HG02678 (cell line): Measurements from ENCODE around the gene CYP11A1.

ENCODE experiments used
- ATAC-seq: cut with Tn5 transposase; IDR thresholded peaks from one replicate; pipeline ENCODE4 v1.9.1; 2021; ENCODE audit warnings: mild to moderate bottlenecking, moderate library complexity; ENCODE audit not compliant: unreplicated experiment

Gene CYP11A1

GRCh38 chr15:74389241-74390048 is 22.0 kb upstream of the CYP11A1 start:
- ATAC-seq = no peak

DNA sequence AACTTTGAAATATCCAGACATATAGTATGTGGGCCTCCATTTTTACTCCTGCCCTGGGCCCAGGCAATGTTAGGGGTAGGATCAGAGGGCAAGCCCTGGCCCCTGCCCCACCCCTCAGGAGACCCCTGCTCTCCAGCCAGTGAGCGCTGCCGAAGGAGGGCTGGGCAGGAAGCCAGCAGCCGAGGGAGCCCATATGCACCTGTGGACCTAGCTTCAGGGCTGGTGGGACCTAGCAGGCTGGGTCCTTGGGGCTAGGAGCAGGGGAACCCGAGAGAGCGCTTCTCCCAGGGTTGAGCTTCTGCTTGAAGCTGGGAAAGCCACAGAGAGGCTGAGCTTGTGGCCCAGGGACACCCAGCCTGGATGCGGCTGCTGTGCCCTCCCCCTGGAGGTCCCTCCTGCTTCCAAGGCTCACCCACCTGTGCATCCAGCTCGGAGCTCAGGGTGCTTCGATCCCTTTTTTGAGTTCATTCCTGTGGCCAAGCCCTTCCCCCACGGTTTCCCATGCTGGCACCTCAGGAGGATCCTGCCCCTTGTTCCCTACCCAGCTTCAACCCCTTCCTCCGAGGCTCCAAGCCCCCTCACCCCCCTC is 21.0 kb upstream of the CYP11A1 start:
- no peak for ATAC-seq

- no peak for ATAC-seq
Observed at GRCh38 chr15:74387621-74388362, 20.3 kb upstream of the CYP11A1 start.

GRCh38 chr15:74387141-74387541 is 19.7 kb upstream of the CYP11A1 start:
- no peak for ATAC-seq

- ATAC-seq = no peak
Observed at GRCh38 chr15:74386496-74387140, 19.2 kb upstream of the CYP11A1 start.

DNA sequence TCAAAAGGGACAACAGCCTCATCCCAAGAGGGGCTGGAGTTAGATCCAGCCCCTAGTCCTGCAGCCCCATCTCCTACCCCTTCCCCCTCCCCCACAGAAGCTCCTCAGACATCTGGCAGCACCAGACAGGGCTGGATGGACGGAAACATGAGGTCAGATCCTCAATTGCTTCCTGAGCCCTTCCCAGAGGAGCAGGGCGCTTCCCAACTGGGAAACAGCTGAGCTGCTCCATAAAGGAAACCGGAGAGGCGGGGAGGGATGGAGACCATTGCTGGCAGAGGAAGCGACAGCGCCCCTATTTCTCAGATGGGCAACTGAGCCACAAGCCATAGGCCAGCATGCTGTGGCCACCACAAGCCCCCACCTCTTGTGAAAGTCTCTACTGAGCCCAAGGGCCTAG is 18.3 kb upstream of the CYP11A1 start:
- ATAC-seq = no peak

DNA sequence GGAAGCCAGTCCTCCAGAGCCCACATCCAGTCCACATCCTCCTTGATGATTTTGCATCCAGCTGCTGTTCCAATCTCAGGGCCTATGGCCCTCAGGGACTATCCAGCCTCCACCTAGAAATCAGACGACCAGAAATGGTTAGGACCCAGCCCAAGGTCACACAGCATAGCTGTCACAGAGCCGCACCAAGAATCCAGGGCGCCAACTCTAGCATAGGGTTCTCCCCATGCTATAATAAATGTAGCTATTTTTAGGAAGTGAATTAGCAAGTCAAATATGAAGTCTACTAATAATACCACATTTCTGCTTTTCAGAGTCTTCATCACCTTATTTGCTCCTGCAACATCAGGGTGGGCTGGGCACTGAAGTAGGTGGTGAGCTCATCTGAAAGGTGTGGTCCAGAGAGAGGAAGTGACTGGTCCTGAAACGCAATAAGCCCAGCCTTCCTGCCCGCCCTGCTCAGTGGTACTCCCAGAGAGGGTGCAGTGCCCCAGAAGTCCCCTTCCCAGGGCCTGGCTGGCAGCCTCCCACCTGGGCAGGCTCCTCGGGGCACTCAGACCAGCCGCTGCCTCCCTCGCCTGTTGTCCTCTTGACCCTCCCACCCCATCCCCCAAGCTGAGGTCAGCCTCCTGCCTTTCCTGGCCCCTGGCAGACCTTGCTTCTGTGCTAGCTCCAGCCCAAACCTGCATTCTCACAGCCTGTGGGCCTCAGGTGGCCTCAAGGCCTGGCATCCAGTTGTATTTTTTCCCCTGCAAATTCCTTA is 17.6 kb upstream of the CYP11A1 start:
- peak; percentile 65 for ATAC-seq

- ATAC-seq = no peak
Observed at GRCh38 chr15:74384566-74384880, 17.1 kb upstream of the CYP11A1 start.

GRCh38 chr15:74383695-74384565 is 16.5 kb upstream of the CYP11A1 start:
- ATAC-seq = peak; percentile 53

DNA sequence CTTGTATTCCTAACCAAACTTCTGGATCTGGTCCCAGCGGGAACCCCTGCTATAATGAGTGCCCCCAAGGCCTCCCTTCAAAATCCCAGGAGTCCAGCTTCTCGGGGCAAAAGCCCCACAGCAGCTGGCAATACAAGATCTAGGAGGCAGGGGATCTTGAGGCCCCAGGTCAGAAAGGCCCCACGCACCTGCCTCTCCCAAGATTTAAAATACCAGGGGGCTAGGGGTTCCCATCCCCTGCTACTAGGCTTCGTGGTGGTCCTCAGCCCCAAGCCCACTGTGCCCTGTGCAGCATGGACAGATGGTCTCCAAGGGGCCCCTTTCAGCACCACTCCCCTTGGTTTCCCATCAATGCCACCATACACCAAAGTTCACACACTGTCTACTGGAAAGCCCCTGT is 15.8 kb upstream of the CYP11A1 start:
- no peak for ATAC-seq

GRCh38 chr15:74382004-74382816 is 14.8 kb upstream of the CYP11A1 start:
- ATAC-seq = peak; percentile 32

DNA sequence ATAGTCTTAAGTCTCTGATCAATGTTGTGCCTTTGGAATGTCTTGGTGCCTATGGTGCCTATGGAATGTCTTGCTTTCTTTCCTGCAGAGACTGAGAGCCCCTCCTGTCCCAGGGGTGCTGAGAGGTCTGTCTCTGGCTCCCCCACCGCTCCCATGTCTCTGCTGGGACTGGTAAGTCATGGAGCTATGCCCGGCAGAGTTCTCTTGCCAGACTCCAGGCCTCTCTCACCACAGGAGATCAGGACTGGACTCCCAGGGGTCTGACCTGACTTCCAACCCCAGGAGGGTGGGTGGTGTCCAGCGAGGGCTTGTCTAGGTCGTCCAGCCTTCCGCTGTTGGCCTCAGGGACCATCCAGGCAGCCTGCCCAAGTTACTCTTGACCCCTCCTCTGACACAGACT is 14.0 kb upstream of the CYP11A1 start:
- no peak for ATAC-seq

DNA sequence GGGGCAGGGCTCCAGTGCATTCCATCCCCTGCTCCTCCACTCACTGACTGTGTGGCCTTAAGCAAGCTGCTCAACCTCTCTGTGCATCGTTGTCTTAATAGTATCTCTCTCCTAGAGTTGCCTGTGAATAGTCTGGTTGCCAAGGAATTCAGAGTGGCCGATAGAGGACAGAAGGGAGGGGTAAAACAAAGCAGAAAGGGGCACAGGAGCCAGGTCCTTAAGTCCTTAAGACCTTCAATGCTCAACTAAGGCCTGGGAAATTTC is 13.7 kb upstream of the CYP11A1 start:
- ATAC-seq = no peak

DNA sequence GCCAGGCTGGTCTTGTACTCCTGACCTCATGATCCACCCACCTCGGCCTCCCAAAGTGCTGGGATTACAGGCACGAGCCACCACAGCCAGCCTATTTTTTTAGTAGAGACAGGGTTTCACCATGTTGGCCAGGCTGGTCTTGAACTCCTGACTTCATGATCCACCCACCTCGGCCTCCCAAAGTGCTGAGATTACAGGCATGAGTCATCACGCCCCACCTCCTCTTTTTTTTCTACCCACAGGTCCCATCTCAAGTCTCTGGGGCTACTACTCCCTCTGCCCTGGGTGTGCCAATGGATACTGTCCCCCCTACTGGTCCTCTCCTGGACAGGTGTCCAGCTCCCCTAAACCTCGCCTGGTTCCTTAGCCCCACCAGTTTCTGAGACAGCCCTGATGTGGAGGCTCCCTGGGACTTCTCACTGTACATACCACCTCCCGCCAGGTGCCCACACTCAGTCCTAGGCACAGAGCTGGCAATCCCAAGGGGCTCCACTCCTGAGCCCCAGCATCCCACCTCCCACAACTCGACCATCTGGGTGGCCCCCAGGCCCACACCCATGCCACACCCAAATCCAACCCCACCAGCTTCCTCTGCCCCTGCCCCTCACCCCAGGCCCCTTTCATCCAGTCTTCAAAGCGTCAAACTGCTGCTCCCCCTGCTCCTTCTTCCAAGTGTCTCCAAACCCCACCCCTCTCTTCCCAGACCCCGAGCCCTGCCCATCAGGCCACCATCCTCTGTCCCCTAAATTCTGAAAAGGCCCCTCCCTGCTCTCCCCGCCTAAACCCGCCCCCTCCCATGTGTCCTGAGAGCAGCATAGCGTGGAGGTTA is 13.1 kb upstream of the CYP11A1 start:
- no peak for ATAC-seq

DNA sequence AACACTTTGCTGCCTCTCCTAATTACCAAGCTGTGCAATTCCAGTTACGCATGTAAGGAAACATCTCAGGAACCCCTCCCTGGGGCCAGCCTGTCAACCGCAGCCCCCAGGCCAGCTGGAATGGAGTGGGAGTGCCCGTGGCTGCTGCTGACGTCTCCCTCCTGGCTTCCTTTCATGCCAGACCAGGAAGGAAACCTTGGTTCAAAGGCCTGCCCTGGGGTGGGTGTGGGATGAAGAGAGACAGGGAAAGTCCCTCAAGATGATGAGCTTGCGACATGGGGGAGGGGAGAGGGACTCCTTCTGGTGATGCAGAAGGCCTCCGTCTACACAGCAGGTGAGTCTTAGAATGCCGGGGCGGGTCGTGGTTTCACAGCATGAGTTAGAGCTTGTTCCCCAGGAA is 11.4 kb upstream of the CYP11A1 start:
- ATAC-seq = no peak

GRCh38 chr15:74377831-74378766 is 10.7 kb upstream of the CYP11A1 start:
- no peak for ATAC-seq

DNA sequence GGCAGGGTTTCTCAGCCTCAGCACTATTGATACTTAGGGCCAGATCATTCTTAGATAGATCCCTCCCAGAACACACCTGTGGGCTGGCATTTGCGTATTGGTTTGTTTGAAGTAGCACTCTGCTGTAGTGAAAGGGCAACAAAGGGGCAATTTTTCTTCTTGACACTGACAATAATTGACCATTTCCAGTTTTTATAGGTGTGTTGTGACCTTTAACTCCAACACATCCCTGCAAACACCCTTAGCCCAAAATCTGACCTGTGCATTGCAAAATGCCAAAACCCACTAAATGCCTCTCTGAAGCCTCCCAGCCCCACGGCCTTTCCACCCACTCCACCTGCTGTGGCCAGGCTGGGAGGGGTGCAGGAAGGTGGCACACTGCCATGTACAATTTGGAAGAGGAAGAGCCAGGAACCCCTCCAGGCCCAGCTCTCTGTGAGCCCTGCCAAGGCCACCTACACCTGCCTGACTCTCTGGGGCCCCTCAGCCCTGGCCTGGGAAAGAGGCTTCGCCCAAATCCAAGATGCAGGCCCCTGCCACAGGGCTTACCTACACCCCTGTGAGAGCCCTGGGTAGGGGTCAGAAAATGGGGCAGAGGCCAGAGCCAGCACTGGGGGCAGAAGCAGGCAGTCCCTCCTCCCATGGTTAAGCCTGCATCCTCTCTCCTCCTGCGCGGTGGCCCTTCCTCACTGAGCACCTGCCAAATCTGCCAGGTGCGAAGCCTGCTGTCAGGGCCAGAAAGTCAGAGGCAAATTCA is 9.6 kb upstream of the CYP11A1 start:
- ATAC-seq = no peak
